Measurements from ENCODE around the gene ATXN7L1. TPM values are rescaled to one million over a fixed set of nuclear protein-coding genes. Genes with fewer than 3 reads are reported as not detected.

ATXN7L1 gene
- total RNA-seq, 1 experiment from 2014 or later: 24.3 TPM

DNA sequence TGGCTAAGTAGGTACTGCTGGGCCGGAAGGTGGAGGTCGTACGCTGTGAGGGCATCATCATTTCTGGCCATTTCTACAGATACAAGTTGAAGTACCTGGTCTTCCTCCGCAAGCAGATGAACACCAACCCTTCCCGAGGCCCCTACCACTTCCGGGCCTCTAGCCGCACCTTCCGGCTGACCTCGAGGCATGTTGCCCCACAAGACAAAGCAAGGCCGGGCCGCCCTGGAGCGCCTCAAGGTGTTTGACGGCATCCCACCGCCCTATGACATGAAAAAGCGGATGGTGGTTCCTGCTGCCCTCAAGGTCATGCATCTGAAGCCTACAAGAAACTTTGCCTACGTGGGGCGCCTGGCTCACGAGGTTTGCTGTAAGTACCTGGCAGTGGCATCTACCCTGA is 56.8 kb downstream of the ATXN7L1 start:
- Histone ChIP-seq H4K5ac (ENCODE audit: insufficient read length, low read depth, low read length) (no peak overlapping the region), H2BK12ac (ENCODE audit: insufficient read length, low read depth, low read length) (no peak overlapping the region), H3K23me2 (ENCODE audit: insufficient read length, low read depth, low read length, poor library complexity, severe bottlenecking) (no peaks in the 10 kb centered on the region), H3K18ac (ENCODE audit: insufficient read length, low read depth, low read length) (no peak overlapping the region), H2BK5ac (ENCODE audit: insufficient read length, low read length) (no peak overlapping the region), H3K14ac (ENCODE audit: insufficient read depth, low read length) (no peak overlapping the region), H4K8ac (replicated peaks; ENCODE audit: insufficient read length, low read depth, low read length) (no peak overlapping the region), H3K23ac (ENCODE audit: insufficient read length, low read depth, low read length) (no peak overlapping the region), H3K79me1 (ENCODE audit: insufficient read depth, low read depth, low read length, poor library complexity, severe bottlenecking) (no peaks in the 10 kb centered on the region), H2BK120ac (ENCODE audit: low read depth, low read length, poor library complexity, severe bottlenecking) (no peak overlapping the region), H3K79me2 (ENCODE audit: insufficient read depth, low read length) (no peaks in the 10 kb centered on the region), H2BK20ac (ENCODE audit: low read depth, low read length, poor library complexity, severe bottlenecking) (no peak overlapping the region), H3K9ac (ENCODE audit: extremely low read depth, insufficient read length, low read length) (no peak overlapping the region), H3K9me3 (ENCODE audit: control insufficient read depth, low read depth, low read length) (no peaks in the 10 kb centered on the region), H3K56ac (ENCODE audit: insufficient read length, low read depth, low read length) (no peak overlapping the region), H3K27ac (ENCODE audit: insufficient read length, low read depth, low read length) (no peak overlapping the region), H3K4ac (ENCODE audit: low read depth, low read length) (no peak overlapping the region), H2BK15ac (ENCODE audit: low read depth, low read length) (no peak overlapping the region), H3K4me1 (ENCODE audit: insufficient read depth, low read length) (no peaks in the 10 kb centered on the region), H4K20me1 (ENCODE audit: control insufficient read depth, insufficient read depth, insufficient read length) (no peaks in the 10 kb centered on the region), H3K4me2 (ENCODE audit: insufficient read depth, insufficient read length, low read length) (no peak overlapping the region), H3K27me3 (ENCODE audit: insufficient read depth, low read length) (no peaks in the 10 kb centered on the region), H2AFZ (ENCODE audit: low read length) (no peak overlapping the region), H3T11ph (ENCODE audit: low read length) (no peak overlapping the region), H2AK5ac (ENCODE audit: insufficient read length, low read length) (no peak overlapping the region), H4K91ac (ENCODE audit: insufficient read length, low read depth, low read length) (no peak overlapping the region)
- Mint-ChIP-seq H3K9me3 (no peaks in the 10 kb centered on the region), H3K4me3 (no peak overlapping the region), H3K36me3 (ENCODE audit: insufficient read depth in 1 of 3, low read depth in 3 of 3) (peaks cover 0 to 10% (median 5%) of the 10 kb centered on the region in 3 experiments; a peak in 5 of 7 replicates), H3K27ac (no peak overlapping the region; a peak in 1 of 7 replicates), H3K27me3 (ENCODE audit: low read depth) (no peaks in the 10 kb centered on the region), H3K4me1 (peaks cover 19 to 21% of the 10 kb centered on the region in 2 experiments)
- no peak for TF ChIP-seq CTCF (conservative IDR thresholded peaks at IDR 0.05)
- WGBS (ENCODE audit: extremely low coverage, insufficient read length, low lambda C conversion rate): no CpG with 5 or more reads among the region's 18 CpGs
- no peak for DNase-seq
